Fibroblast of skin of right biceps (primary cell): Measurements from ENCODE around the gene ZNF469.

ENCODE experiments used
- DNase-seq: peaks from one replicate; pipeline ENCODE4 v3.0.0-alpha.2; 2013

ZNF469 gene

DNA sequence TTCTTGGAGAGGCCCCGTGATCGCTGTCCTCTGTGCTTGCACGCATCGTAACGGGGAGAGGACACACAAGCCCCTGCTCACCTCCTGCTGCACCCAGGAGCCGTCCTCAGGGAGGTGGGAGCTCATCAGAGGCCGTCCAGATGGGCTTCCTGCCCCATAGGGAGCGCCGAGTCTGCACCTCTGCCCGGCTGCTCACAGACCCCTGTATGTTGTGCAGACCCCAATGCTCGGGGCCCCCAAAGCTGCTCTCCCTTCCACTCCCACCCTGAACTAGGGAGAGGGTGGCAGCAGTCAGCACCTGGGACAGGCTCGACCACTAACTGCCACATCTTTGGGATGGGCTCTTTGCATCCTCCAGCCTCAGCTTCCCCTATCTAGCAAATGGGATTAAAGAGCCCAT is 4.4 kb upstream of the ZNF469 start:
- DNase-seq = no peak

DNA sequence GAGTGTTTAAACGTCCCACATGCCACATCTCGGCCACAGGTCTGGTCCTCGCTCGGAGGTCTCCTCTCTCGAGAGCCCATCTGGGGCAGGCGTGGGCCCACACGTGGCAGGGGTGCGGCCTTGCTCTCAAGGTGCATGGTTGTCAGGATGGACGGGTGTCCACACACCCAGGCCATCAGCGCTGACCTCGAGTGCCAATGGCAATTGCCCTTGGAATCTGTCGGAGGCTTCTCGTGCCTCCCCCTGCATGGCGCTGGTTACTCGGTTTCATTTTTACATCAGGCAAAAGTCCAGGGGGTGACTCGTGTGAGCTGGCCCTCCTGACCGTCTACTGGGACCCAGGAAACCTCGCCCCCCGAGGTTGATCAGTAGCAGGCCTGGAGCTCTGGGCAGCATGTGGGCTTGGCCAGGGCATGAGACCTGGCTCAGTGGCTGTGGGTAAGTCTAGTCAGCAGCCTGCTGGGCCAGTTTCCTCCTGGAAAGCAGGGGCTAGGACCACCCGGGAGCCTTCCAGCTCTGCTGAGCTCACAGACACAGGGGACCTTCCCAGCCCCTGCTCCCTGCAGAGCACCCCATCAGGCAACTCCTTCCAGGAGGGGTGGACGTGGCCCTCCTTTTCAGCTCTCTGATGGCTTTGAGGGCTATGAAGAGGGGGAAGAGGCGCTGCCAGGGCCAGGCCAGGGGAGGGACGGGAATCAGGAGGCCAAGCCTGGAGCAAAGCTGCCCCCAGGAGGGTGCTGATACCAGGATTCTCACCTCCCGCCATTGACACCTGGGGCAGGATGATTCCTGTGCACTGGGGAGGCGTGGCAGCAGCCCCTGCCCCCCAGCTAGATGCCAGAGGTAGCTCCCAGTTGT is 3.7 kb upstream of the ZNF469 start:
- no peak for DNase-seq

DNA sequence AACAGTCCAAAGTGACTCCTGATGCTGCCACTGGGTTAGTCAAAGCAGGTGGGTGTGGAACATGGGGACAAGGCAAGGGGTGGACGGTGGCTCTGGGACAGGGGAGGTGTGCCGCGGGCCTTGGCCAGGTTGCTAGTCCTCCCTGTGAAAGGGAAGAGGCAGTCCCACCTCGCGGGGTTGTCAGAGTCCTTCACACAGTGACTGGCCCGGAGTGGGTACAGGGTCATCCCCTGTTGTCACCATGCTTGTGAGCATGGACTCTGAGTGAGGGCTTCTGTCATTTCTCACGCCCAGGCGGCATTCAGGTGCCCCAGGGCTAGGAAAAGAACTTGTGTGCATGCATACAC is 3.1 kb upstream of the ZNF469 start:
- no peak for DNase-seq

DNA sequence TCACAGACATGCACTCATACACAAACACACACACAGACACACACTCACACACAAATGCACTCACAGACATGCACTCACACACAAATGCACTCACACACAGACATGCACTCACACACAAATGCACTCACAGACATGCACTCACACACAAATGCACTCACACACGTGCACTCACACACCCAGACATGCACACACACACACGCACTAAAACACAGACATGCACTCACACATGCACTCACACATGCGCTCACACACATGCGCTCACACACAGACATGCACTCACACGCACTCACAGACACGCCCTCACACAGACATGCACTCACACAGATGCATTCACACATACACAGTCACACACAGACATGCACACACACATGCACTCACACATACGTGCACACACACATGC is 2.7 kb upstream of the ZNF469 start:
- no peak for DNase-seq

DNA sequence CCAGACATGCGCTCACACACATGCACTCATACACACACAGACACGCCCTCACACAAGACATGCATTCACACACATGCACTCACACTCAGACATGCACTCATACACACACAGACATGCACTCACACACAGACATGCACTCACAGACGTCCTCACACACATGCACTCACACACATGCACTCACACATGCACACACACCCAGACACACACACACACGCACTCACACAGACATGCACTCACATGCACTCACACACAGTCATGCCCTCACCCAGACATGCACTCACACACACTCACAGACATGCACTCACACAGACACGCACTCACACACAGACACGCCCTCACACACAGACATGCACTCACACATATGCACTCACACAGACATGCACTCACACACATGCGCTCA is 2.1 kb upstream of the ZNF469 start:
- DNase-seq = no peak

DNA sequence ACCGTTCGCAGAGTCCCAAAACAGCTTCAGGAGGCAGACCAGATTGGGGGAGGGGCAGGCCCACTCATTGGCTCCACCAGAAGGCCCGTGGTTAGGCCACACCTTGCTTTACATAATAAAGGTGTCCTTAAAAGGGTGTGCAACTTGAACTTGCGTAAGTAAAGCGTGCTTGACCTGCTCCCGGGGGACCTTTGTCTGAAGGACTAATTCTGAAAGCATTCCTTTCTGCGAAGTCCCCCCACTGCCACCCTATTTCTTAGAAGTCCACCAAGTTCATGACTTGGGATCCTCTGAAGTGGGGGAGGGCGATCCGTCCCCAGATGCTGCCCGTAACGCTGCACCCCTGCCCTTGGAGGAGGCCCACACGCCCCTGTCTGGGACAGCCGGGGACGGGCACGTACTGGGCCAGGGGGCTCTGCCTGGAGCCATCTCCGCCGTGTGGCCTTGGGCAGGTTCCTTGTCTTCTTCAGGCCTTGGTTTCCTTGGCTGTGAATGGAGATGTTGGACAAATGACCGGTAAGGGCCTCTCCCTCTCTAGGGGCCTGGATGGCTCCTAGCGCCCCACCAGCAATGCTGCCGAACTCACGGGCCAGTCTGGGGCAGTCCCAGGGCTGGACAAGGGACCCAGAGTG is 823 bp upstream of the ZNF469 start:
- no peak for DNase-seq

DNA sequence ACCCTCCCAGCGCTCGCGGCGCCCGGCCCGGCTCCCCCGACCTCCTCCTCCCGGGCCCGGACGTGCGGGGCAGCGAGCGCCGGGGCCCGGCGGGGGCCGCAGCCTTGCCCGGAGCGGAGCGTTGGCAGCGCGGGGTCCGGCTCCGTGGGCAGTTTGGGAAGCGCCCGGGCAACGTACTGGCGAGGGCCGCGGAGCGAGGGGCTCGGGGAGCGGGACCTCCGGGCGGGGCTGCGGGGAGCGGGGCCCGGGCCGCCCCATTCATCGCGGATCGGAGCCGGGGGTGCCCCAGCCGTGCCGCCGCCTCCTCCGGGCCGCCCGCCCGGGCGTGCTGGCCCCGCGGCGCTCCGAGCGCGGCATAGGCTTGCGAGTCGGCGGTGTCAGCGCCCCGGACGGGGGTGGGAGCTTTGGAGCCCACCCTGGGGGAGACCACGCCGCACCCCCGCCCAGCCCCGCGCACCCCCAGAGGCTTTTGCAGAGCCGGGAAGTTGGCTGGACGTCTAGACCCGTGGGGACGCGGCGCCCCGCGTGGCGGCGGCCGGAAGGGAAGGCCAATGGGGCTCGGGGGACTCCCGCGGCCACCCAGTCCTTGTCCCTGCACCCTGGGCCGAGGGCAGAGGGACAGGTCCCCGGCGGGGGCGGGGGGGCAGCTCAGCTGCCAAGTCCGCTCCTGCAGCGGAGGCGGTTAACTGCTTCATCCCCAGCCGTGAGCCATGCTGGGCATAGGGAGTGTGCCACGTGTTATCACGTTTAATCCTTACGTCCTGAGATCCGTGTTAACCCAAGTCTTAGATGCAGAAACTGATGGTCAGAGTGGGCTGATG is 852 bp downstream of the ZNF469 start:
- peak; percentile 62 for DNase-seq

DNA sequence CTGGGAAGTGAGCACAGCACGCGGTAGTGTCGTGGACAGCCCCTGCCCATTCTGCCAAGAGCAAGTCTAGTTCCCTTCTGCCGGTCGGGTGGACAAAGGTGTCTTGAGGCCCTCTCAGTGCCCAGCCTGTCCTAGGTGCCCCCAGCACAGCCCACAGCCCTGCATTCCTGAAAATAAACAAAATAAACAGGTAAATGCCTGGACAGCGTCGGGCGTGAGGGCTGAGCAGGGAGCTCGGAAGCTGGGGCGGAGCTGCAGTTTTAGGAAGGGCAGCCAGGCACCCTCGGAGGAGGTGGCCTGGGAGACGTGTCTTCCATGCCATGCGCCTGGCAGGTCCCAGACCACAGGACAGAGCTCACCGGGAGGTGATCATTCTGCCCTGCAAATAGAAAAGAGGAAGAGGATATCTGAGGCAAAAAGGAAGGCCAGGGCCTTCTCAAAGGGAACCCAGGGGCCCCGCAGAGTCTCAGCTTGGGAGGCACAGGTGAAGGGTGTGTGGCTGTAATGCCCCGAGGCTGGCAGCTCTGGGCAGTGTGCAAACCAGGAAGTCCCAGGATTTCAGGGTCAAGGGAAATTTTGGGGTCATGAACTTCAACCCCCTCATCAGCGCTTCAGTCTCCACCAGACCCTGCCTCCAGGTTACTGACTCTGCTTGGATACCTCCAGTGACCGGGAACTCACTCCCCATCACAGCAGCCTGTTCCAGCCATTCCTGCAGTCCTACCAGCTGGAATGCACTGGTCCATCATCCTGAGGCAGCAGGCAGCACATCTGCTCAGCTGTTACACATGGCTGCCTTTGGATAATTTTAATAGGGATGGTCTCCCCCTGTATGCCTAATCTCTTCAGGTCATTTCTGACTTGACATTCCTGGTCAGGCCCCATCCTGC is 1.7 kb downstream of the ZNF469 start:
- no peak for DNase-seq

DNA sequence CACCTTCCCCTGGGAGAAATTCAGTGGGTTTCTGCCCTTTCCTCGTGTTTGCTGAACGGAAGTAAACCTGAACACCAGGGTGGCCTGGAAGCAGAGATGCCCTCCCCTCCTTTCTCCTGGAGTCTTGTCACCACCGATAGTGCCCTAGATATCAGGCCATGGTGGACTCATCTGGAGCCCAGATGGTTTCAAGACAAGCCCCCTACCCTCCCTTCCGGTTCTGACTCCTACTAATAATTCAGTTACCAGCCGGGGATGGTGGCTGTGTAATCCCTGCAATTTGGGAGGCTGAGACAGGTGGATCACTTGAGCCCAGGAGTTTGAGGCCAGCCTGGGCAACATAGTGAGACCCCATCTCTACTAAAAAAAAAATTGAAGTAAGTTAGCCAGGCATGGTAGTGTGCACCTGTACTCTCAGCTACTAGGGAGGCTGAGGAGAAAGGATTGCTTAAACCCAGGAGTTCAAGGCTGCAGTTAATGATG is 2.4 kb downstream of the ZNF469 start:
- DNase-seq = no peak

DNA sequence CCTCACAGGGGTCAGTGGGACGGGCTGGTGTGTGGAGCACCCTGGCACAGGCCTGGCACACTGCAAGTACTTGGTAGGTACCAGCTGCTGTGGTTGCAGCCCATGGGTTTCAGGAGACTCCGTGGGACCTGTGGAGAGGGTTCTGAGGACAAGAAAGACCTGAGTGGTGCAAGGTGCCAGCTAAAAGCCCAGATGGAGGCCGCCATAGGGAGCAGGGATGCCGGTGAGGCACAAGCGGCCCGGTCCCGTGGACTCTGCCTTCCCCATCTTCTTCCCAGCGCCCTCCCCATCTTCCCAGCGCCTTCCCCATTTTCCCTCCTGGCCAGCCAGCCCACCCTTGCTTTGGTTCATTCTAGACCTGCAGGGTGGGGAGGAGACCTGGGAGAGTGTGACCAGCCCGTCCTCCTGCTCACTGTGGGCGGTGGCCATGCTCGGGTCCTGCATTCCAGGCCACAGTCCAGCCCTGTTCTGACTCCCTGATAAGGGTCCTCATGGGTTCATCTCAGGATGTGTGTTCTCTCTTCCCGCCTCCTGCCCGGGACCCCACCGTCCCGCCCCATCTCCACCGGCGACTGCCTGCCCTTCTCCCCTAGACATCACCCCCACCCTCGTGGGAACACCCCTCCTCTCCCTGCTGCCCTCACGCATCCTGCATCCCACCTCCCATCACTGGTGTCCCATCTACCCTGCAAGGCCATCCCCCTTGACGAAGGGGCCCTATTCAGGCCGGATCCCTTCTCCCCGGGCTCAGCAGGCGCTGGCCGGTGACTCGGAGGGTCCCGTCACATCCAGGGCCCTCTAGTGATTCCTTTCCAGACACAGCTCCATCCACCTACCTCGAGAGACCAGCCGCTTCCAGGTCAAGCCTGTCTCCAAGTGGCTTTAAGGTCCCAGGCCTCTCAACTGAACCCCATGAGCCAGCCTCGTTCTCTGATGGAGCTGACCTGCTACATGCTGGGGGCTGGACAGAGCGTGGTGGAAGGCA is 3.4 kb downstream of the ZNF469 start:
- no peak for DNase-seq

DNA sequence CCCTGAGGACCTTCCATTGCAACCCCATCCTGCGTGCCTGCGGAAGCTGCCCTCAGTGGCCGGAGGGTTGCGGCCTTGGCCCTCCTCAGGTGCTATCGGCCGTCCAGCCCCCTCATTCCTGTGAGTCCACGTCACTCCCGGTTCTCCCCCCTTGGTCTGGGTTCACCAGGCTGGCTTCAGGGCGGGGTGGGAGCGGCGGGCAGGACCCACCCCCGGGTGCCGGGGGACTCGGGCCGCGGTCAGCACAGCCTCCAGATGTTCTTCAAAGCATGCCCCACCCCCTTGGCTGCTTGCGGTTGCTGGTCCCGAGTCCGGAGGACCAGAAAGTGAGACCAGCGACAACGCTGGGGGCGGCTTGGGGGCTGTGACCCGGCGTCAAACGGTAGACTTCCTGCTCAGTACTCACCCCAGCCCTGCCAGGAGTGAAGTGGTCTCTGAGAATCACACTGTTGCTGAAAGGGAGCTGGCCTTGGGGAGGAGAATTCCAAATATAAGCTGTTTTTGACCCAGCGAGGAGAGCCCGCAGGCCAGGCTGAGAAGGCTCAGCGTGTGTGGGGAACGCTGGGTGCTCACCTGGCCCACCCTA is 4.5 kb downstream of the ZNF469 start:
- DNase-seq = no peak

DNA sequence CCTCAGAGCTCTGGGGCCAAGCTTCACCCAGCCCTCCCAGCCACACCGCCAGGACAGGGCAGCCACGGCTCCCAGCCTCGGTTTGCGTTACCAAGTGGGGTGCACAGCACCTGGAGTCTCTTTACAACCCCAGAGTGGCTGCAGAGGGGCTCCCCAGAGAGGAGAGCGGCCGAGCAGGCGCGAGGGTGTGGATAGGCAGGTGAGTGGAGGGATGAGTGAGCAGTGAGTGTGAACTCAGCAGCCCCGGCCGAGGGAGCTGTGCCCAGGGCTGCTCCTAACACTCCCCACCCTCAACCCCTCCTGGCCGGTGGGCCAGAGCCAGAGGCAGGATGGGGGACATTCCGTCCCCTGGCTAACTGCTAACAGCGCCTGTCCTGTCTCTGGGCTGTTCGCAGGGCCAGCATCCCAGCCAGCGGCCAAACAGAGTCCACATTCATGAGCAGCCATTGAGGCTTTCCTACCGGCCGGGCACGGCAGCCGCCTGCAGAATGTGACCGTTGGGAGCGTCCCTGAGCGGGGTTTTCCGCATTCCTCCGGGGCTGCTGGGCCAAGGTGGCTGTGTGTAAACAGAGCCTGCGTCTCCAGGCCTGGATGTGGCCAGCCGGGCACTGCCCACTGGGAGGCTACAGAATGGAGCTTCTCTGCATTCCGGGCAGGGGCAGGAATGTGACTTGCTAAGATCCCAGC is 5.3 kb downstream of the ZNF469 start:
- no peak for DNase-seq

DNA sequence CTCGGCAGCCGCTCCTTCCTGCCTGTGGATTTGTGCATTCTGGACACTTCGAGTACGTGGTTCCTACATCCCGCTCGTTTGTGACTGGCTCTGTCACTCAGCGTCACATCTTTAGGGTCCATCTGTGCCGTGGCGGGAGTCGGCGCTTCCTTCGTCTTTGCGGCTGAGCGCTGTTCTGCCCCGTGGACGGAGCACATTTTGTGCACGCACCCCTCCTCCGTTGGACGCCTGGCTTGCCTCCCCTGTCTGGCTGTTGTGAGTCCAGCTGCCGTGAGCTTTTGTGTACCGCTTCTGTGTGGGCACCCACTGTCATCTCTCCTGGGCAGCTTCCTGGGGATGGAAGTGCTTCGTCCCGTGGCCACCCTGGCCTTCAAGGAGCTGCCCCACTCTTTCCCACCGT is 6.4 kb downstream of the ZNF469 start:
- DNase-seq = no peak

DNA sequence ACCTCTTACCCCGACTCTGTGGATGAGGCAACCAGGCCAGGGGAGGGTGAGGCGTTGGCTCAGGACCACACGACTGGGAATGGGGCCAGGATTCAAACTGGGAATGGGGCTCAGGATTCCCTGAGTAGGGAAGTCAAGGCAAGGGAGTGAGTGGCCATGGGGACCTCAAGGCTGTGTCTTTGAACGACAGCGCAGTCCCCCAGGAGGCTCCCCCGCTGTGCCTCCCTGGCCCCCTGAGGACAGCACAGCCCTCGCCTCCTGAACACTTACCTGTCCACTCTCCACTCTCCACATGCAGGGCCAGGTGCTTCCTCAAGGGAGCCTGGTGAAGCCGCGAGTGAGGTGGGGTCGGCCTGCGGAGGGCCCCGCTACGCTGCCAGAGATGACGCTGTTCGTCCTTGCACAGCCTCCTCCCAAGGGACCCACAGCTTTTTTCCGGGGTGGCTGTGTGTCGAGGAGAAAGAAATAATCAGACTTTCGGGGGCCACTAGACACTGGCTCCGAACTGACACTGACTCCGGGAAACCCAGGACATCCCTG is 6.9 kb downstream of the ZNF469 start:
- DNase-seq = no peak

DNA sequence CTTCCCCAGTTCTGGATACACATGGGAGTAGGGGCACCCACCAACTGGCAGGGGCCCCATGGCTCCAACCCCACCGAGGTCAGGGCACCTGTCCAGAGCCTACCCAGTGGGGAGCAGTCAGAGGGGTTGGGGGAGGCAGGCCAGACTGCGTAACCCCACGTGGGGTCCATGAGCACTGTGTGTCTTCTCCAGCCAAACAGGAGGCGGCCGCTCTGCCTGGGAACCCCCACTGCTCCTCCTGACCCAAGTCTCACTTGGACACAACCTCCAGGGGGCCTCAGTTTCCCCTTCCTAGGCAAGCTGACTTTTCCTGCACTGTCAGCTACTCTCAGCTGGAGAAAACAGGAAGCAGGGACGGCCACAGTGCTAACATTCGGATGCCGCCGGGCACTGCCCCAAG is 7.5 kb downstream of the ZNF469 start:
- no peak for DNase-seq

DNA sequence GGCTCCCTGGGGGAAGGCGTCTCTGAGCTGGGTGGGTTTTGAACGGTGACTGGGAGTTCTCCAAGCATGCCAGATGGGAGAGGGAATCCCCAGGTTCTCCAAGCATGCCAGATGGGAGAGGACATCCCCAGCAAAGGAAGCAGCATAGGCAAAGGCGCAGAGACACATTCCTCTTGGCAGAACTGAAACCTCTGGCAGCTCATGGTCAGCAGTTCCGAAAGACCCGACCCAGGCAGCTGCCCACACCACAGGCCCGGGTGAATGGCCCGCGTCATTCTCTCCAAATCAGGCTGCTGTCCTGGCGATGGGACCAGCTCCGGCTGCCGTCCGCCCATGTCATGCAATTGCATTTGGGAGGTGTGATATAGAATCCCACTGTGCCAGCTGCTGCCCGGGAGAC is 8.0 kb downstream of the ZNF469 start:
- DNase-seq = no peak

DNA sequence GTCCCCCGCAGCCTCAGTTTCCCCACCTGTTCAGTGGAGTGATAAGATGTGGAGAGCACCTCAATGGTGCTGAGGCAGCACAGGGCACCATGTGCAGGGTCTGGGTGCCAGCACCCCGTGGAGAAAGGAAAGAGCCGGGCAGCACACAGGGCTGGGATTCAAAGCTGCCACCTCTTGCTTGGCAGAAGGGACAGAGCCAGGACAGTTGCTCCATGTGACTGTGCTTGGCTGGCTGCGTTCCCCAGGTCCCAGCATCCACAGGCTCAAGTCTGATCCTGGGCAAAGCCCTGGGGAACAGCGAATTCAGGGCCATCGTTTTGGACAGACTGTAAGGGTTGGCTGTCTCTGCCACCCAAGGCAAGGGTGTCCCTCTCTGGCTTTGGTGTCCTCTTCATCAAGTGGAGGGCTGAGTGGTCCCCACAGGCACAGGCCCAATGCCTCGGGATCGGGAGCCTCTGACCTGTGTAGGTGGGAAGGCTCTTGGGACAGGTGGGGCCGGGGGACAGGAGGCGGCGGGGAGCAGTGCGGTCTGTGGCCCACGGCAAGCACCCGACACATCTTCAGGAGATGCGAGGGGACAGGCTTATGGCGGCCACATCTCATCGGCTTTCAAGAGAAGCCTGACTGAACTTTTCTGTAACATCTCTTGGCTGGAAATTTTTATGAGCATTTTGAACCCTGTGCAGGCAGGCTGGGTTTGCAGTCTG is 8.5 kb downstream of the ZNF469 start:
- DNase-seq = no peak

DNA sequence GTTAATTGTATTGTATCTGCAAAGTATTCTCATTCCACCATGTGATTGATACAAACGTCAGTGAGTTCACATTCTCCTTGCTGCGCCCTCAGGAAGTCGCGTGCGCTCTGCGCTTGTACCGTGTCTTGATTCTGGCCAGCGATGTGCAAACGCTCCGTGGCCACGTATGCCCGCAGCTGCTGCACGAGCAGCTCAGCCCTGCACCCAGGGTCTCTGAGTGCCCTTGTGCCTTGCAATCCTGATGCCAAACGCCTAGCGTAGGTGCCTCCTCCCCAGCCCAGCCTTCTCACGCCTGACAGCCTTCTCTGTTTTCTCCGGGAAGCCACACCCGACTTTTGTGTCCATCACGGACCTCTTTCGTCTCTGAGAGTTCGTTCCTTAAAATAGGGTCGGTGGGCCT is 9.4 kb downstream of the ZNF469 start:
- no peak for DNase-seq

DNA sequence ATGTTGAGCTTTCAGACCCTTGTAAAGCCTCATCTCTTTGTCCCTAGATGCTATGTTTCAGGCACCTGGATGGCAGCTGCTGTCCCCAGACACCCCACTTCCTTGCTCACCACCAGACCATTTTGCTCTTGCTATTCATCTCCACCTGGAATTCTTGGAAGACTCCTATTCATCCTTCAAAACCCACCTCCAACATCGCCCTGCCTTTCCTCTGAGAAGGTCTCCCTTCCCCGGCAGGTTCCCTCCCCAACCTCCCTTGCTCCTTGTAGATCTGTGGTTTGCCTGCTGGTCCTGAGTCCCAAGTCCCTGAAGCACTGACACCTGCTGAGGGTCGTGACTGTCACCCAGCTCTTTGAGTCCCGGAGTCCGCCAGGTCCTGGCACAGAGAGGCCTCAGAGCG is 9.9 kb downstream of the ZNF469 start:
- DNase-seq = no peak
